Jurkat, Clone E6-1 (cell line): ENCODE data around the gene YKT6.

Source experiments
- DNase-seq: peaks from one replicate; pipeline ENCODE4 v3.0.0-alpha.2; 2011; ENCODE audit warnings: low read depth, low spot score
- H3K4me3 ChIP-seq: 2 replicates; pipeline ENCODE4 v1.5.1; 2011; ENCODE audit warnings: mild to moderate bottlenecking, low read length, control low read depth, moderate library complexity

Gene YKT6

DNA sequence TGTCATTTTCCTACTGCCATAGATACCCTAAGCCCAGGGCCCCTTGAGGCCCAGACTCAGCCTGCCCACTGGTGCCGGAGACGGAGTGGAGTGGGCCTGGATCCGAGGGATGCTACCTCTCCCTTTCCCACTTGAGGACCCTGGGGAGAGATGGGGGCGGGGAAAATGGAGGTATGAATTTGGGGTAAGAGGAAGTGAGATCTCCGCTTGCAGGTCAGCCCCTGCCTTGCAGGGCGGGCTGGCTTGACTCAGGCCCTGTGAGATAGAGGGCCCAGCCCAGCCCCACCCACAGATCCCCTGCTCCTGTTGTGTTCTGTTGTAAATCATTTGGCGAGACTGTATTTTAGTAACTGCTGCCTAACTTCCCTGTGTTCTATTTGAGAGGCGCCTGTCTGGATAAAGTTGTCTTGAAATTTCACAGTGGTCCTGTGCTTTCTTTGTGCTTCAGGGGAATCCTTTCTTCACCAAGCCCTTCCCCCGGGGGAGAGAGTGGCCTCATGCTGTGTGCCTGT, 13.2 kb downstream of the YKT6 start:
- no peak overlapping the region for H3K4me3 ChIP-seq
- DNase-seq = no peak

DNA sequence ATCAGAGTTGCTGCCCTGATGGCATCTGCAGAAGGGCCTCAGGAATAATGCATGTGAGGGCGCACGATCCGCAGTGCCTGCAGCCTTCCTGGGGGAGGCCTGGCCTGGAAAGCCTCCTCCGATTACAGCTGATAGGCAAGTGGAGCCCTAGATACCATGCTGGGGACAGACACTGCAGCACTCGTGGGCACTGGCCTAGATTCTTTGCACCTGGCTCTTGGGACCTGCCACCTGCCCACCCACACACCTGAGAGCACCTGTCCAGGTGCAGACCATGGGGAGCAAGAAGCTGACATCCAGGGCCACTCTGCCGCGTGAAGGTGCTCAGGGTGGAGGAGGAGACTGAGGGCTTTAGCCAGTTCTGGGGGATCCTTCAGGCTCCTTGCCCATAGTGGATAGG, 14.8 kb downstream of the YKT6 start:
- H3K4me3 ChIP-seq = no peak overlapping the region
- DNase-seq = no peak

DNA sequence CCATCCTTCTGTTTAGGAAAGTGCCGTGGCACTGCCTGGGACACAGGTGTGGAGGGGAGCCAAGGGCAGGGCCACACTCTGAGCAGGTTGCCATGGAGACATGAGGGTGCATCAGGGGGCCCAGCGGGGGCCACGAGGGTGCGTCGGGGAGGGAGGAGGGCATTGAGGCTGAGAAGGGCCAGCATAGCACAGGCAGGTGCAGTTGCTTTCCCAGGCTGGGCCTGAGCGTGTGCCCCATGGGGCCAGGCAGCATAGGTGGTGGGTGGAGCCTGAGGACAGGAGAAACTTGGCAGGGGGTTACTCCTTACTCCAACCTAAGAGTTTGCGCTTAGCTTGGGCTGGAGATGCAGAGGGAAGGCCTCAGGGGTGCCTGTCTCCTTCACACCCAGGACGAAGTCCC, 15.2 kb downstream of the YKT6 start:
- H3K4me3 ChIP-seq = no peak overlapping the region
- no peak for DNase-seq

DNA sequence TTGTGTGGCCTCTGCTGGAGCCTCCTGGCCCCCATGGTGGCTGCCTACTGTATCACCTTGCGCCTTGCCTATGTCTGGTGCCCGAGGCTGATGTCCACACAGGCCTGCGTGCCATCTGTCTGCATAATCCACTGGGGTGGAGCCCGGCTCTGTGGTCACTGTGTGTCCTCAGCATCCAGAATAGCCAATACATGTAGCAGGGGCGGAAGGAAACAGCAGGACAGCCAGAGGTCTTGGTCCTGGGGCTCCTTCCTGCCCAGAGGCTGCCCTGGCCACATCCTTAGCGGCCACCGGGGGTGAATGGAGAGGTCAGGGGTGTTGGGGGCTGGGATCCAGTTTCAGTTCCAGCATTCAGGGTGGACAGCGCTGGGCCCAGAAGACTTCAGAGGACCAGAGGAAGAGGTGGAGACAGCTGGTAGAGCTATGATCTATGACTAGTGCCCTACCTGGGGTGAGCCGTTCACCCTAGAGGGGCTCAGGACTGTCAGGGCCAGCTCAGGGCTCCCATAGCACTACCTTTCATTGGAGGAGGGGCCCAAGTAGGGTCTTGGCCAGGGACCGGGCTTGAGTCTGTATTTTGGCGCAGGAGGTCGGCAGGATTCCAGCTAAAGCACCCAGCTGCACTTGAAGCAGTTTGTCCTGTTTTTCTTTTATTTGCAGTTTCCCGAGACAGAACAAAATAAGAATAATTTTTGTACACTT, 15.9 kb downstream of the YKT6 start:
- no peak for DNase-seq
- no peak overlapping the region for H3K4me3 ChIP-seq

DNA sequence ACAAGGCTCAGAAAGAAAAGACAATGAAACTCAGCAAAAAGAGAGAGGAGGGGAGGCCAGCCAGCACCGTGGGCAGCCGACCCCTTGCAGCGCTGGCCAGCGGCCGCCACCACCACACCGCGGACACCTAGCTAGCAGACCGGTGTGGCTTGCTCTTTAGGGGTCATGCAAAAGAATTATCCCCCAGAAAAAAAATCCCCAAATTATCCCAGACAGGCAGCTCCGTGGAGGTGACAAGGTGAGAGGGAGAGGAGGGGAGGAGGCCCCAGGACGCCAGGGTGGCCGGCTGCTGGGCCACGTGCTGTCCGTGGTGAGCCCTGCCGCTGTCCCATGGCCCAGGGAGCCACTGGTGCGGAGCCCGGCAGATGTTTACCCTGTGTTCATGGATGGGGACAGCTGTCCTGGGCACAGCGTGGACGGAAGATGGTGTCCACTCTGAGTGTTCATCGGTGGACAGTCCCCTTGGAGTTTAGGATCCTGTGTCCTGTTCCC, 16.5 kb downstream of the YKT6 start:
- no peak overlapping the region for H3K4me3 ChIP-seq
- no peak for DNase-seq

DNA sequence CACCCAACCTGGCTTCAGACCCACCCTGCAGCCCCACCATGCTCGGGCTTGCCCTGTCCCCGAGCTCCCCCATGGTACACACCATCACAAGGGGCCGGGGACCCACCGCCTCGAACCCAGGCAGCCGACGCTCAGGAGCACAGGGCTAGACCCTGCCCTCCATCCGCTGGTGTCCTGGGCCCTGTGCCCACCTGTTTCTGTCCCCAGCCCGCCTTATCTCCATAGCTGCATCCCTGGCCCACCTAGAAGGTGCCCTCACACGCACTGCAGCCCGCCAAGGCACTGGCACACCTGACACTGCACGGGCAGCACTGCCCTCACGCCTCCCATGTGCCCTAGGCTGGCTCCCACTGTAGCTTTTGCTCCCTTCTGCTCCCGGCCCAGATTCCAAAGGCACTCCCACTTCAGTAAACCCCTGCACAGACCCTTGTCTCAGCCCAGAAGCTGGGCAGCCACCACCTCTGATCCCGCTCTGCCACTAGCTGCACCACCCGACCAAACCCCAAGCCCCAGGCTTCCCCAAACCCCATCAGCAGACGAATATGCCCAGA, 17.1 kb downstream of the YKT6 start:
- H3K4me3 ChIP-seq = no peak overlapping the region
- no peak for DNase-seq

DNA sequence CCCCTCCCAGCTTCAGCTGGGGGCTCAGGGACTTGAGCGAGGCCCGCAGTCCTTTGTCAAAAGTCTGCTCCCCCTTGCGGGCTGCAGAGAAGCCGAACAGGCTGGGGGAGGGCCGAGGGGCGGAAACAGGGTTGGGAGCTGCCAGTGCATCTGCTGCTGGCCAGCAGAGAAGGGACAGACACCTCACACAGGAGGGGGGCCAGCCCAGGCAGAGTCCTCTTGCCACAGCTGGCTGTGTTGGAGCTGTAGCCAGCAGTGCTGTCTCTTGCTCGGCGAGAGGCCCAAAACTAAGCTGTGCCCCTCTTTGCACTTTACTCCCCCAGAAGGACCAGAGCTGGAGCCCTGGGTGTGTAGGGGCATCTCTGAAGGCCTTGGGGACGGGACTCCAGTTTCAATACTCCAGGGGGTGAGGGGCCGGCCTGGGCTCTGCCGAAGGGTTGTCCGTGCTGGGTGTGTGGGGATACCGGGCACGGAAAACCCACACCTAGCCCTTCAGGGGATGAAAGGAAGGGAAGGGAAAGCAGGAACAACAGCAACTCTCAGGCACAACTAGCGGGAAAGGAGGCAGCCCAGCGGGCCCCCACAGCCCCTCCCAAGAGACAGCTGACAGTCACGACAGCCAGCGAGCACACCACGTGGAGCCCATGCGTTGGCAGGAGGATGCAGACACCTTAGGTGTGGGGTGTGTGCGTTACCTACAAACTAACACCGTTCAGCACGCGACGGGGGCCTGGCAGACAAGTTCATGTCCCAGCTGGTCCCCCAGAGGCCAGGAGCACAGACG, 17.8 kb downstream of the YKT6 start:
- no peak overlapping the region for H3K4me3 ChIP-seq
- DNase-seq = no peak

DNA sequence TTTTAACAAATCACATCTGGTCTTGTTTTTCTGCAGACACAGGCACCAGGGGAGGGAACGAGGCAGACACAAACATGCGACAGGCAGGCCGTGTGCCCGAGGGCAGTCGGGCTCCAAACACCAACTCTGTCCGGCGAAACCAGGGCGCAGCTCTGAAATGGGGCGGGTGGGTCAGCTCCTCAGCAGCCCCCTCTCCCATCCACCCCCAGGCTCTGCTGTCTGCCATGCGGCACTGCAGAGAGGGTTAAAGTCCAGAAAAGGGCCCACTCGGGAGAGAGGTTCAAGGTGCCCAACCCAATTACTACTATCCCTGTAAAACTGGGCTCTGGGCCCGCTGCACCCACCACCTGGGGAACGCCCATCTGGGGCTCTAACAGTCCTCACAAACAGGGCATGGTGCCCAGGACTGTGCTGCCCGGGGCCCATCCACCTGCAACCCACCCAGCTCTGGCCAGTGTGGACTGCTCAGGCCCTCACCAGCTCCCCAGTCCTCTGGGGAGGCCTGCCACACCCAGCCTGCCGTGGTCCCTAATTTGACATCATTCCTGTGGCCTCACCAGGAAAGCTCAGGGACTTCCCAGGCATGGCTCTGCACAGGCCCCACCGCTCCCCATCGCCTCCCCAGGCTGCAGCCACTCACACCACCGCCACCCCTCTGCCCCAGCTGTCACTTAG, 18.7 kb downstream of the YKT6 start:
- DNase-seq = no peak
- H3K4me3 ChIP-seq = no peak overlapping the region

DNA sequence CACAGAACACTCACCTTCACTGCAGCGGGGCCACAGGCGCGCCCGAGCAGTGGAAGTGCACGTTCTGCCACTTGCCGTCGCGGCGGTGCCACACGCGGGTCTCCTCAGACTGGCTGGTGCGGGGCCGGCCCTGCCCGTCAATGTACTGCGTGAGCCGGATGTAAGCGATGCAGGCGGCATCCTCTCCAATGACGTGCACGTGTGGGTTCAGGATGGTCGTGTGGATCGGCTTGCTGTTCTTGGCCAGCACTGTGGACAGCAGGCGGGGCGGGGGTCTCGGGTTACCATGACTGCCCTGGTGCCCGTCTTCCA, 19.2 kb downstream of the YKT6 start:
- DNase-seq = no peak
- no peak overlapping the region for H3K4me3 ChIP-seq

DNA sequence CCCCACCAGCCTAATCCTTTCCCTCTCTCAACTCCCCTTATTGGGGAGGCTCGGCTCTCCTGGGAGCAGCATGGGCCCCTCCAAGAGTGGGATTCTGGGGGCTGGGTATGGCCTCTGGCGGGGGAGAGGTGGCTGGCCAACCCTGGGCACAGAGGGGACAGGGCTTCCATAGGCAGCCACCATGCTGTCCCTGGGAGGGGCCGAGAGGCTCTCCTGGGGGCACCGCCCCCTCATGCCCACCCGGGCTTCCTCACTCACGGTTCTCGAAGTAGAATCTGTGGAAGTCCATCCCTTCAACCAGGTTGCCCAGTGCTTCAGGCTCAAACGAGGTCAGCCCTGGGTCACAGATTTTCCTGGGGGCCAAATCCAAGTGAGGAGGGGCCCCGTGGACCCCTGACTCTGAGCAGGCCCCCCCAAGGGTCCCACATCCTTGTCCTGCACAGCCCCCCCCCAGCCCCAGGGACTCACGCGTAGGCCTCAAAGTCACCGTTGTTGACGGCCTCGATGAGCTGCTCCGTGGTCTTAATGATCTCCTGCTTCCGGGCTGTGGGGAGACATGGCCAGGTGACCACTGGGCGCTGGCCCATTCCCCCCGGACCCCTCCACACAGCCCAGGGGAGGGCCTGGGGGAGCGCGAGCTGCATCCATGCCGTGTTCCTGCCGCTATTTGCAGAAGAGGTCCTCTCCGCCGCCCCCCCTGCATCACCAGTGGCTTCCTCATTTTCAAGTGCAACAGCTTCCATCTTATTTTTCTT, 19.8 kb downstream of the YKT6 start:
- DNase-seq = no peak
- no peak overlapping the region for H3K4me3 ChIP-seq

DNA sequence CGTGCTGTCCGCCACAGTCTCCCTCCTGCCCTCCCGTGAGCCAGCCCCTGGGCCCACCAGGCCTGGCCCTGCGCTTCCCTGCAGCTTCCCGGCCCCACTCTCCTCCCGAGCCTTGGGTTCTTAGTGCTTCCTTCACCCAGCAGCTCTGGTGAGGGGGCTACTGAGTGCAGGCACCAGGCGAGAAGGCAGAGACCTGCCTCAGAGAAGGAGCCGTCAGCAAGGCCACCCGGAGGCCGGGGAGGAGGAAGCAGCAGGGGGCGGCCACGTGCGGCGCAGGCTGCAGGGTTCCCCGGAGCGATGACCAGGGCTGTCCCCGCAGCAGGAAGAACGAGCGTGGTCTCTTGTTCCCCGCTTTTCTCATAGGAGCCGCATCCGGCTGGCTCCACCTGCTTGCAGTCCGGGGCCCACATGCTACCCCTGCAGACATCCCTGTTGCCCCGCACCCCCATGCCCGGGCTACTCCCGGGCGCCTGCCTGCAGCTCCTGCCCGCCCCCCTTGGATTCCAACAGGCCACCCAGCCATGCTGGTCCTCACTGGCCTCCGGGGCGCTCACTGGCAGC, 20.5 kb downstream of the YKT6 start:
- no peak overlapping the region for H3K4me3 ChIP-seq
- no peak for DNase-seq

DNA sequence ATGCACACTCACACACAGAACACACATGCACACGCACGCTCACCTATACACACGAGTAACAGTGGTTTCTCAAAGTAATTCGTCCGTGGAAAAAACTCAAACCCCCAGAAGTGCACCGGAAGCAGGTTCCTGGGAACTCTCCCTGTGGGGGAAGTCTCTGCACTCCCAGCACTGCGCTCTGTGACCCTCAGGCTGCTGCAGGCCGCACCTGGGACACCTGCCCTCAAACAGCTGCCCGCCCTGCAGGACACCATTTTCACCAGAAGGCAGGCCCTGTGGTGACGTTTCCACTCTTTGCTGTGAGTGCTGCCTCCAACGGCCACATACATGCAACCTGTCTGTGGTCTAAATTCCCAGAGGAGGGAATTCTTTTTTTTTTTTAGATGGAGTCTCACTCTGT, 21.3 kb downstream of the YKT6 start:
- H3K4me3 ChIP-seq = no peak overlapping the region
- no peak for DNase-seq

DNA sequence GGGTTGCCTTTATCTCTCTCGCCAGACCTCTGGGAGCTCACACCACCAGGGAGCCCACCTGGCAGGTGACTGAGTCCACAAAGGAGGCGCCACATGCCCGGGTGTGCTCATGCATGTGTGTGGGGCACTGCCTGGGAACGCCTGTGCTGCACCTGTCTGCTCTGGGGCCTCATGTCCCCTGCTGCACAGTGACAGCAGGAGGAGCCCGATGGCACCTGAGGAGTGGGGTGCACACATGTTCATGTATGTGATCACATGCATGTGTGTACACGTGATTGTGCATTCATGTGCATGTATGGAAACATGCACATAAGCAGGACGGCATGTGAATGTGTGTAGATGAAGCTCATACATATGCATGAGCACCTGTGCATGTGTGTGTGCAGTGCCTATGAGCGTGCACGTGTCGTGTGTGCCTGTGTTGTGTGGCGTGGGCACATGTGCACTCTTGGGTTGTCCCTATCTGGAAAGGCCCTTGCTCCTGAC, 22.0 kb downstream of the YKT6 start:
- DNase-seq = no peak

DNA sequence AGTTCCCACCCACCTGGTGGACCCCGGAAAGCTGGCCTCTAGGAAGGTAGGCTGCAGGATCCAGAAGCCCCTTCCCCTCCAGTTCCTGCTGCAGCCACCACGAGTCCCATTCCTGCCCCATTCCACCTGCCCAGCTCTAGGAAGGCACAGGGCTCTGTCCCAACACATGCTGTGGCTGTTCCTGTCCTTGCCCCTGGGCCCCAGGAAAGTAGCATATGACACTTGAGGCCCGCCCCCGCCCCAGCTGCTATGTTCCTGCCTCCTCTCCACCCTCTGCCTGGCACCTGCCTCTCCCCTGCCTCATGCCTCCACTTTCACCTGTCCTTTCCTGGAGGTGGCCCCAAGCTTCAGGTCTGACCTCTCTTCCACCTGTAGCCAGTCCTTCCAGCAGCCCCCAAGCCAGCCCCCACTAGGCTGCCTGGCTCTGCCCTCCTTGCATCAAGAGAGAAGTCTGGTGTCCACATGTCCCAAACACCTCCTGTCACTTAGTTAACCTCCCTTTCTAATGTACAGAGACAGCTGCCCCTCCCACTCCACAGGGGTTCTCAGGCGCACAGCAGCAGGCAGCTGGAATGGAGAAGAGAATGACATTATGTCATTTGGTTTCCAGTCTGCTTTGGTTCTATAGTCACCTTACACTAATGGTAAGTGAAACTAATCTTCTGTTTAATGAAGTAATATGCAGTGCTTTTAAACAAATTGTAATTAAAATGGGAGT, 22.7 kb downstream of the YKT6 start:
- no peak for DNase-seq
- no peak overlapping the region for H3K4me3 ChIP-seq

More for the DNA sequence above, 22.0 kb downstream of the YKT6 start:
- H3K4me3 ChIP-seq = no peak overlapping the region

DNA sequence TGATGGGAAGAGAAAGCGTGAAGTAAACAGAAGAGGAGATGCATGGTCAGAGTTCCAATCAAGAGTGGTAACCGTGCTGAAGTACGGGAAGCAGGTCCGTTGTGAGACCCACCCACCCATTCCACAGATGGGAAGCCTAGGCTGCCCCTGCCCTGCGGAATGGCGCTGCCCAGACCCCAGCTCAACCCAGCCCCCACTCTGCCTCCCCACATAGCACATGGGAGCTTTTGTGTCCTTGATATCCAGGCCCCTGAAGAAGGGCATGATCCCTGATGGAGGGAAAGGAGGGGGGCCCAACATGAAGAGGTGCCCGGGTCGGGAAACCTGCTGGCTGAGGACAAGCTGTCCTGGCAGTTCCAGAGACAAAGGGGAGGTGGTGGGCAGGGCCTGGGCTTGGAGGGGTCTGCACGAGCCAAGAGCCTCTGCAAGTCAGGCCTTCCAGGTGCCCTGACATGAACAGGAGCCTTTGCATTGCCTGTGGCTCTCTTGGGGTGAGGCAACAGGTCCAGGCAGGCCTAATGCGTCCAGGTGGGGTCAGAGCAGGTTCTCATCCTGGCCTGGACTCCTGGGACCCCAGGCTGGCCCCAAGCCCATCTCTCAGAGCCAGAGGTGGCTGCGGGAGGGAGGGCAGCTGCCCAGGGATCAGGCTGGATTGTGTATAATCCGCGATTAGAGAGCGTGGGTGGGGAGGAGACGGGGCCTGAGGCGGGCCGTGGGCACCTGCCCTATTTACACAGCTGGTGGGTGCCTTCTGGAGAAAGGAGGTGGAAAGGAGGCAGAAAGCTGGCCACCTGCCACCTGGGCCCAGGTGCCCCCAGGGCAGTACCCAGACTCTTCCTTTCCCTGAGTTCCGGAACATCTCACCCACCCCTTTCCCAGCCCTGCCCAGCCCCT, 23.5 kb downstream of the YKT6 start:
- no peak overlapping the region for H3K4me3 ChIP-seq
- DNase-seq = no peak

DNA sequence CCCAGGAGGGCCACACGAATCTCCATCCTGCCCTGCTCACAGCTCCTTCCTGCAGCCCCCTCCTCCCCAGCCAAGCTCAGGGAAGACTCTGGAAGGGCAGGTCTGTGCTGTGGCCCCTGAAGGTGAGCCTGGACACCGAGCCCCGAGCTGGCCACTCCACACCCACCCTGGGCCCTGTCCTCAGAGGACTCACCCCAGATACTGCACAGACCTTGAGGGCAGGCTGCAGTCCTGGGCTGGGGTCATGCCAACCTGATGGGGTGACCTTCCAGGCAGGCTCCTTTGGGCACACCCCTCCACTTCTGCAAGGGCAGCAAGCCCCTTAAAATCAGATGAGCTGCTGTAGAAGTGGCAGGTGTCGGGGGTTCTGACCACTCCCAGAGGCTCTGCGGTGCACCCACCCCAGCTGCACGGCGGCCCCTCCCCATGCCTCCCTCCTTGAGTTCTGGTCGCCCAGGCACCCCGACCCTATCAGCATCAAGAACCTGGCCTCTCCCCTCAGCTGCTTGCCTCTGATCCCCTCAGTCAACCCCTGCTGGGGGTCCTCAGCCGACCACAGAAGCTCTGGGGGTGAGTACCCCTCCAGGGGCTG, 24.3 kb downstream of the YKT6 start:
- DNase-seq = no peak
- no peak overlapping the region for H3K4me3 ChIP-seq
